Adrenal gland (tissue), 5 donors: ENCODE data around the gene POPDC2.
"Not testable (repeated sequence)": the region's sequence is repeated elsewhere in the genome, so short reads cannot be mapped to it uniquely, and the experiment has no call there.

ENCODE experiments used
- CTCF ChIP-seq, 6 experiments: fragments of 450-650 bp in 4 of 6; fragments of 200-600 bp in 2 of 6; sonication (generic) in 1 of 6; IDR thresholded peaks; 1 replicate in 5 of 6; 2 replicates in 1 of 6; pipeline versions ENCODE4 v1.5.1 to v1.8.0; 2016 to 2021; ENCODE audit warnings: antibody characterized with exemption in 6 of 6, mild to moderate bottlenecking in 2 of 6, moderate library complexity in 1 of 6
- POLR2A ChIP-seq, 2 donors: fragments of 450-650 bp; IDR thresholded peaks; one replicate each; pipeline ENCODE4 v1.6.1; 2017; ENCODE audit warnings: antibody characterized with exemption in 2 of 2, mild to moderate bottlenecking in 2 of 2, moderate library complexity in 1 of 2
- donor health status: DM: no; HTN: no; CAD: no.

GRCh38 chr3:119678209-119678608 is 17.8 kb upstream of the POPDC2 start:
- not testable (repeated sequence) for TF ChIP-seq CTCF, POLR2A (IDR thresholded peaks at IDR 0.05)
